CD4-positive, alpha-beta T cell treated with Interleukin-17A for 4 hours (primary cell): ENCODE results near the gene ARID5B.
A peak's percentile ranks its signal among the peaks of the same experiment; 100 is the strongest.

Experiments used
- DNase-seq: peaks from one replicate; pipeline ENCODE4 v3.0.0-alpha.2; 2020; ENCODE audit warnings: mixed read lengths

The ARID5B gene

DNA sequence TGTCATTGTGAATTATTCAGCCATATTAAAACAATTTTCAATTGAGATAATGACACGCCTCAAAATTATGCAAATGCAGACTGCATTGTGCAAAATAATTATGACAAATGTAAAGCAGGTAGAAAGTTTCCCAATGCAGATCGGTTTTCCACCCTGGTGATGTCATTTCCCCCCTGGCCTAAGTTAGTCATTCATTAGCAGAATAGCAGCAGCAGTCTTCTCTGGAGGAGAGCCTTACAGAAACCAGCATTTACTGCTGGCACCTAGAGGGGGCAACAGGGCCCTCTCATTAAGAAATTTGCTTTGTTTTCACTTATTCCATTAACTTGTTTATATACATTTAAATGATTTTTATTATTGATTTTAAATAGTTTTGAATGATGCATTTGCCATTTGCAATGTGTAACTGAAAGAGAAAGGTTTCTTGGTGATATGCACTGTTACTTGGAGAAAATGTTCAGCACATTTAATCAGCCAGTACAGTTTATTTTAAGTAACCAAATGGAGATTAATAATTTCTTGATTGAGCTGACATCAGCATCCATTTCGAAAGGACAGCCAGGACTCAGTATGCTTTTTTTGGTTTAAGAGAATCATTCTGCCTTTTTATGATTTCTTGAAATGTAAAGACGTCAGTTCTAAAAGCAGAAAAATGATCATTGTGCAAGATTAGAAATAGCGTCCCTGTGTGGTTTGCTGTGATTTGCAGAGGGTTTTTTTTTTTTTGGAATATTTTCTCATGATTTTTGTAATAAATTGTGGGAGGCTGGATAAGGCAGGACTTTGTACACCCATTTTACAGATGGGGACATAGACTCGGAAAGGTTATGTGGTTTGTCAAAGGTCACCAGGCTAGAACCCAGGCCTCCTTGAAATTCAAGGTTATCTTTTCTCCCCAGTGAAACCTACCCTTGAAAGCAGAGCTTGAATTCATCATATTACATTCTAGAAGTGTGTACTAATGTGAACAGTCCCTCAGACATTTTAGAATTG is 3.5 kb downstream of the ARID5B start:
- peak; percentile 51 for DNase-seq

GRCh38 chr10:61905837-61906561 is 4.5 kb downstream of the ARID5B start:
- DNase-seq, result no peak

- no peak for DNase-seq
These were observed 5.0 kb downstream of the ARID5B start for GRCh38 chr10:61906562-61906901.

DNA sequence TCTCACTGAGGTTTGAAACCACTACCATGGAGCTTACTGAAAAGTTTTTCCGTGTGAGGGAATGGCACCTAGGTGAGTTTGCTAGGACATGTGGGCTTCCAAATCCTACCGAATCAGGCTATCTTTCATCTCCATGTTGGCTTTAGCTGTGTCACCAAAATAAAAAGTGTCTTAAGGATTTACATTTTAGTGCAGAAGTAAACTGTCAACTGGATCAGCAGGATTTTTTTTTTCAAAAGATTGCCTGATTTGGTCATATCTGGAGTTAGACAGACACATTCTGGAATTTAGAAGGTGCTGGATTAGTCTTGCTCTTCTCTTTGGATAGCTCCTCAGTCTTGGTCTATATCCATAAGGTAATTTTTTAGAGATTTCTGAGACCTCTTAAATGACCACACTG is 5.5 kb downstream of the ARID5B start:
- no peak for DNase-seq

- DNase-seq, result no peak
These were observed 6.1 kb downstream of the ARID5B start for GRCh38 chr10:61907587-61907986.

- DNase-seq, result no peak
These were observed 8.8 kb downstream of the ARID5B start for GRCh38 chr10:61910226-61910805.

DNA sequence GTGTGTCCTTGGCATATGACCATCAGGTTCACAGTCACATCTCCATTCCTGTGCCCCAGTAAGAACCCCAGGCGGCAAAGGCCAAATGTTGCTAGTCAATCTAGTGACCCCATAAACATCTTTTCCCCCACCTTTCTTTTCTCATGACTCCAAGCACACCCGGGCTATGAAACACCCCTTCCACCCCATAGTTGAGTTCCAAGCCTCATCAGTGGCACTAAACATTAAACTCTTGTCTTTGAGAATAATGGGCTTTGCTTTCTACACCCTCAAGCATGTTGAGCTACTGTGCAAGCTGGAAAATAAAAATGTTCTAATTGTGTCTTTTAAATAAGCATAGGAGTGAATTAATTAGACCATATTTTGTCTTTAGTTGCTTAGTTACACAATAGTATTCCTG is 9.4 kb downstream of the ARID5B start:
- DNase-seq, result no peak

DNA sequence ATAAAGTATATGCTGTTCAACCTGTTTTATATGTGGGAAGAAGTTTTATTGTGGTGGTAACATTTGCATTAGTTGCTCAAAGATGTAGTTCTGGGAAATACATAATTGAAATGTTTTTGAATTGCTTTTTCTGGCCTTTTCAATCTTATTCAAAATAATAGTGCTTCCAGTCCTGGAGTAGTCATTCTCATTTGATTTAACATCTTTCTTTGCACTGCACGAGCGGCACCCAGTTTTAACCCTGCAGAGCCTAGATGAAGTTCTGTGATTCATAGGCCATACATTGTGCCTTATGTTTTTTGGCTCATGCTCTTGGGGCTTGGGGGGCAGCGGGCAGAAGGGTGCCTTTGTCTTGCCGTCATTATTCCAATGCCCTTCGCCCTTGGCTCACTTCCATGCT is 9.9 kb downstream of the ARID5B start:
- DNase-seq, result no peak

- no peak for DNase-seq
These were observed 11.5 kb downstream of the ARID5B start for GRCh38 chr10:61912981-61913380.

- DNase-seq, result no peak
These were observed 16.6 kb downstream of the ARID5B start for GRCh38 chr10:61918140-61918539.

GRCh38 chr10:61918989-61919388 is 17.5 kb downstream of the ARID5B start:
- no peak for DNase-seq

DNA sequence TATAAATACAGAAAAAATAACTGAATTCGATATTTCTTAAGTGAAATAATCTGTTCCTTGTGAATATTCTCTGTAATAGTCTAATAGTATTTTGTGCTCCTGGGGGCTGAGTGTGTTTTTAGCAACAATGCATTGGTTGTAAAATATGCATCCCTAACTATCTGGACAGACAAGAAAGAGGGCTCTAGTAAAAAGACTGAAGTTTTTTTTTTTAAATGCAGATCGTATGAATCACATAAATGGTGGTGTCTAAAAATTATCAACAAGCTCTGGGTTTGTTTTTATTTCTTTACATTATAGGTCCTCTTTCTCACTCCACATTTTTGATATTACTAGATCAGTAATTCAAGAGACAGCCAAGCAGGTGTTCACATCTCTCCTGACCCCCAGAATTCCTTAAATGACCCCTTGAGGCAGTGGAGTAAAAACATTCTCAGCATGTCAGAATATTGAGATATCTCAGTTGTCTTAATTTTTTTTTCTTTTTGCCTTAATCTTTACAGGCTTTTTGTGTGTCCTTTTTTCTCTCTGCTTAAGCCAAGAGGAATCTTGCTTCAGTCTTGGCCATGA is 18.2 kb downstream of the ARID5B start:
- no peak for DNase-seq

- no peak for DNase-seq
These were observed 19.6 kb downstream of the ARID5B start for GRCh38 chr10:61921143-61921542.

GRCh38 chr10:61923210-61923949 is 21.9 kb downstream of the ARID5B start:
- no peak for DNase-seq

GRCh38 chr10:61923950-61924274 is 22.4 kb downstream of the ARID5B start:
- no peak for DNase-seq

GRCh38 chr10:61929555-61929954 is 28.1 kb downstream of the ARID5B start:
- no peak for DNase-seq

DNA sequence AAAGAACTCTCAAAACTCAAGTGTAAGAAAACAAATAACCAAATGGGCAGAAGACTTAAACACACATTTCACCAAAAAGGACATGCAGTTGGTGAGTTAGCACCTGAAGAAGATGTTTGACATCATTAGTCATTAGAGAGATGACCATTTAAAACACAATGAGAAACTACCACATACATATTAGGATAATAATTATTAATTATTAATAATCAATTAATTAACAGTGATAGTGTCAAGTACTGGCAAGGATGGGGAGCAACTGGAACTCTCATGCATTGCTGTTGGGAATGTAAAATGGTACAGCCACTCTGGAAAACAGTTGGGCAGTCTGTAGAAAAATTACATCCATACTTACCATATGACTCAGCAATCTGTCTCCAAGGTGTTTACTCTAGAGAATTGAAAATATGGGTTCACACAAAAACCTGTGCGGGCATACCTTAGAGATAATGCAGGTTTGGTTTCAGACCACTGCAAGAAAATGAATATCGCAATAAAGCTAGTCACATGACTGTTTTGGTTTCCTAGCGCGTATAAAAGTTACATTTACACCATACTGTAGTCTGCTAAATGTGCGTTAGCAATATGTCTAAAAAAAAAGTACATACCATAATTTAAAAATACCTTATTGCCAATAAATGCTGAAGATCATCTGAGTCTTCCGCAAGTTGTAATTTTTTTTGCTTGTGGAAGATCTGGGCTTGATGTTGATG is 30.3 kb downstream of the ARID5B start:
- DNase-seq, result no peak

GRCh38 chr10:61933859-61934555 is 32.5 kb downstream of the ARID5B start:
- no peak for DNase-seq

DNA sequence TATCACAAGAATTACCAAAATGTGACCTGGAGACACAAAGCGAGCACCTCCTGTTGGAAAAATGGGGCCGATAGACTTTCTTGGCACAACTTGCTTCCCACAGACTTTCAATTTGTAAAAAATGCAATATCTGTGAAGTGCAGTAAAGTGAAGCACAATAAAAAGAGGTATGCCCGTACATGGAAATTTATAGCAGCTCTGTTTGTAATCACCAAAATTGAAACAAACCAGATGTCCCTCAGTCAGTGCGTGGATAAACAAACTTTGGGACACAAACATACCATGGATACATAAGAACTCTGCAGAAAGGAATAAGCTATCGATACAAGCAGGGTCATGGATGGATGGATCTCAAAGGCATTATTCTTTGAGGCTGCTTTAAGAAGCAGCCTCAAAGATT is 33.6 kb downstream of the ARID5B start:
- no peak for DNase-seq

- no peak for DNase-seq
These were observed 35.3 kb downstream of the ARID5B start for GRCh38 chr10:61936770-61937169.

- no peak for DNase-seq
These were observed 36.3 kb downstream of the ARID5B start for GRCh38 chr10:61937631-61938351.
